Heart left ventricle (tissue), 13 donors: ENCODE results near the gene MAGEB6.

Source experiments
- CTCF ChIP-seq, 12 donors: fragments of 200-600 bp; sonication (generic) in 4 of 12; IDR thresholded peaks; one replicate each; pipeline versions ENCODE4 v1.5.0 to v1.8.0; 2018 to 2022; ENCODE audit warnings: antibody characterized with exemption in 12 of 12, mild to moderate bottlenecking in 5 of 12
- POLR2A ChIP-seq, 2 donors: fragments of 450-650 bp; IDR thresholded peaks; one replicate each; pipeline ENCODE4 v1.6.1; 2017; ENCODE audit warnings: antibody characterized with exemption in 2 of 2, mild to moderate bottlenecking in 2 of 2, moderate library complexity in 2 of 2
- donor health status: ischemic (EF 13 %, LVEDD 7.1; RV severe dilation, severe dysfunction).
- donor health status: DM: no; HTN: yes; CAD: no.
- donor health status: DM: no; HTN: no; CAD: no.
- donor health status: ischemic (EF 25% LVEDD 6.9; RV normal size, moderate dysfunction).
- donor health status: ischemic (EF 25% LVEDD 5.7; RV mildly dilated, moderate dysfunction).
- donor health status: ischemic (EF 35%, LVEDD 5.7; RV mildly dilated, moderate dysfunction).
- donor health status: nonischemic (EF 11% LVEDD 7.7; RV severe dilation, severe dysfunction).
- donor health status: DM: yes; HTN: yes; CAD: no.
- donor health status: PGD.
- donor health status: ischemic (EF 29% LVEDD 5.4; RV normal size, mild dysfunction).
- donor health status: nonischemic (EF 23%, LVEDD 6.1; RV moderate dilation, normal function).

- TF ChIP-seq POLR2A (IDR thresholded peaks at IDR 0.05), result no peak
- no peak for TF ChIP-seq CTCF (IDR thresholded peaks at IDR 0.05)
Measured at GRCh38 chrX:26146024-26146423, 46.2 kb upstream of the MAGEB6 start.
